Keratinocyte (primary cell): ENCODE data around the gene ADGRD1. TPM values are rescaled to one million over a fixed set of nuclear protein-coding genes. Genes with fewer than 3 reads are reported as not detected.

Experiments used
- DNase-seq: peaks from one replicate; pipeline ENCODE4 v3.0.0-alpha.2; 2011; ENCODE audit warnings: low read depth, missing footprints, low spot score
- FAIRE-seq: peaks from 2 replicates; lab custom pipeline; 2011; peaks lifted over from hg19 to GRCh38; lab: Jason Lieb, UNC
- H2AFZ ChIP-seq: 2 replicates; pipeline ENCODE4 v1.6.0; 2012; ENCODE audit warnings: low read length, control low read depth, inconsistent platforms; ENCODE audit not compliant: control insufficient read depth
- H3K27ac ChIP-seq: 2 replicates; pipeline ENCODE4 v1.5.1; 2011; ENCODE audit warnings: low read length; ENCODE audit not compliant: control insufficient read depth, insufficient read depth
- H3K27me3 ChIP-seq: 3 replicates; pipeline ENCODE4 v1.6.0; 2011; ENCODE audit warnings: low read length; ENCODE audit not compliant: control insufficient read depth, insufficient read depth; ENCODE audit errors: extremely low read depth
- H3K36me3 ChIP-seq, 2 experiments: 2 replicates in 1 of 2; 3 replicates in 1 of 2; pipeline ENCODE4 v1.5.1; 2011; ENCODE audit warnings: low read length in 2 of 2, mild to moderate bottlenecking in 1 of 2; ENCODE audit not compliant: control insufficient read depth in 2 of 2, insufficient read depth in 2 of 2; ENCODE audit errors: extremely low read depth in 1 of 2
- H3K4me1 ChIP-seq: 3 replicates; pipeline ENCODE4 v1.5.1; 2011; ENCODE audit warnings: low read length; ENCODE audit not compliant: control insufficient read depth, insufficient read depth; ENCODE audit errors: extremely low read depth
- H3K4me2 ChIP-seq: 3 replicates; pipeline ENCODE4 v1.6.0; 2011; ENCODE audit warnings: low read depth, low read length; ENCODE audit not compliant: control insufficient read depth, insufficient read depth; ENCODE audit errors: extremely low read depth
- H3K4me3 ChIP-seq, 3 experiments: fragments of 200-600 bp in 1 of 3; sonication (generic) in 1 of 3; 2 replicates in 2 of 3; 3 replicates in 1 of 3; pipeline ENCODE4 v1.5.1; 2011 to 2016; ENCODE audit warnings: low read length in 3 of 3, mild to moderate bottlenecking in 3 of 3, control low read depth in 2 of 3, inconsistent platforms in 1 of 3, low read depth in 1 of 3, mixed read lengths in 1 of 3, mixed run types in 1 of 3, moderate library complexity in 1 of 3; ENCODE audit not compliant: control insufficient read depth in 2 of 3, insufficient read depth in 2 of 3; ENCODE audit errors: extremely low read depth in 1 of 3
- H3K79me2 ChIP-seq: 2 replicates; pipeline ENCODE4 v1.6.0; 2012; ENCODE audit warnings: low read length; ENCODE audit not compliant: control insufficient read depth, insufficient read depth
- H3K9ac ChIP-seq: 3 replicates; pipeline ENCODE4 v1.6.0; 2011; ENCODE audit warnings: low read length; ENCODE audit not compliant: control insufficient read depth, insufficient read depth; ENCODE audit errors: extremely low read depth
- H3K9me1 ChIP-seq: 3 replicates; pipeline ENCODE4 v1.6.0; 2011; ENCODE audit warnings: low read length; ENCODE audit not compliant: control insufficient read depth, insufficient read depth; ENCODE audit errors: extremely low read depth
- H3K9me3 ChIP-seq: 2 replicates; pipeline ENCODE4 v1.5.1; 2012; ENCODE audit warnings: low read depth, low read length; ENCODE audit not compliant: control insufficient read depth
- H4K20me1 ChIP-seq: 3 replicates; pipeline ENCODE4 v1.6.0; 2011; ENCODE audit warnings: low read length; ENCODE audit not compliant: control insufficient read depth, insufficient read depth; ENCODE audit errors: extremely low read depth
- EZH2 ChIP-seq: IDR thresholded peaks from one replicate; pipeline ENCODE4 v1.6.1; 2012; ENCODE audit warnings: inconsistent platforms, mild to moderate bottlenecking, low read length, moderate library complexity
- dilution Hi-C: fragments of 300-500 bp; cut with MboI; formaldehyde crosslinking; loops from one replicate; pipeline ENCODE4 v1.7.0; 2020; ENCODE audit warnings: low sequenced_read_pairs; ENCODE audit not compliant: extremely low pct_ligation_motif_present
- polyA plus RNA-seq, 5 experiments: library from polyadenylated mRNA; depleted of rRNA in 3 of 5; stranded (reverse) in 3 of 5; stranded (forward) in 1 of 5; unstranded in 1 of 5; fragments of >200 nt; gene quantifications; 1 replicate in 1 of 5; 2 replicates in 3 of 5; 3 replicates in 1 of 5; pipeline versions ENCODE4 v1.2.1 to v1.2.3, GENCODE V29; 2011 to 2012; ENCODE audit warnings: missing spikeins in 2 of 5, low read depth in 1 of 5, low replicate concordance in 1 of 5
- TF ChIP-seq, protein P1 (sequence below), 3 experiments: IDR thresholded peaks in 1 of 3; conservative IDR thresholded peaks in 1 of 3; optimal IDR thresholded peaks in 1 of 3; 2 replicates in 2 of 3; 3 replicates in 1 of 3; pipeline versions ENCODE3 to v1.5.1; 2011; ENCODE audit warnings: low read length in 3 of 3, mild to moderate bottlenecking in 3 of 3, moderate library complexity in 2 of 3, control low read depth in 1 of 3, inconsistent platforms in 1 of 3; ENCODE audit not compliant: insufficient read depth in 2 of 3; ENCODE audit errors: extremely low read depth in 1 of 3

The ADGRD1 gene
- polyA plus RNA-seq, 1 donor (not counting 4 experiments of a cell fraction or from before 2014, with no cell fraction given) = not detected

DNA sequence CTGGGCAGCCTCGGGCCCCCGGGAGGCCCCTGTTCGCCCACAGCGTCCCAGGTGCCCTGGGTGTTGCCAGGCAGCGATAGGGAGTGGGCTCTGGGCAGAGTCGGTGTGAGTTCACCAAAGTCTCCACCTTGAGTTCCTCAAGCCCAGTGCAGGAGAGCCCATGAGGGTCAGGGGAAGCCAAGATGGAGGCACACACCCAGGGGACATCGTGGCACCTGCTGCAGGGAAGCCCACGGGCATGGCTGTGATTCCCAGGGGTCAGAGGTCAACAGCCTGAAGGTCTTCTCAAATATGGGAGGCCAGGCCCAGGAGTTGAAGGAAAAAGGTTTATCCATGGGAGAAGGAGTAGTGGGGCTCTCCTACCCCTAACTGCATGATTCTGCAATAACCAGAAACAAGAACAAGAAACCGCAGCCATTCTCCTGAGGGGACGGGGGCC is 148.8 kb downstream of the ADGRD1 start:
- no peak for FAIRE-seq
- H3K9ac ChIP-seq = no peak overlapping the region
- H3K27ac ChIP-seq = no peak overlapping the region
- H3K4me3 ChIP-seq = no peak overlapping the region
- no peaks in the 10 kb centered on the region for H3K36me3 ChIP-seq
- dilution Hi-C loops = no loop called here
- no peaks in the 10 kb centered on the region for H4K20me1 ChIP-seq
- H3K9me1 ChIP-seq = no peaks in the 10 kb centered on the region
- H2AFZ ChIP-seq = no peak overlapping the region
- H3K4me1 ChIP-seq = no peaks in the 10 kb centered on the region
- H3K4me2 ChIP-seq = no peak overlapping the region
- no peaks in the 10 kb centered on the region for H3K27me3 ChIP-seq
- DNase-seq = no peak
- TF ChIP-seq EZH2 = no peak
- TF ChIP-seq, protein P1, sequence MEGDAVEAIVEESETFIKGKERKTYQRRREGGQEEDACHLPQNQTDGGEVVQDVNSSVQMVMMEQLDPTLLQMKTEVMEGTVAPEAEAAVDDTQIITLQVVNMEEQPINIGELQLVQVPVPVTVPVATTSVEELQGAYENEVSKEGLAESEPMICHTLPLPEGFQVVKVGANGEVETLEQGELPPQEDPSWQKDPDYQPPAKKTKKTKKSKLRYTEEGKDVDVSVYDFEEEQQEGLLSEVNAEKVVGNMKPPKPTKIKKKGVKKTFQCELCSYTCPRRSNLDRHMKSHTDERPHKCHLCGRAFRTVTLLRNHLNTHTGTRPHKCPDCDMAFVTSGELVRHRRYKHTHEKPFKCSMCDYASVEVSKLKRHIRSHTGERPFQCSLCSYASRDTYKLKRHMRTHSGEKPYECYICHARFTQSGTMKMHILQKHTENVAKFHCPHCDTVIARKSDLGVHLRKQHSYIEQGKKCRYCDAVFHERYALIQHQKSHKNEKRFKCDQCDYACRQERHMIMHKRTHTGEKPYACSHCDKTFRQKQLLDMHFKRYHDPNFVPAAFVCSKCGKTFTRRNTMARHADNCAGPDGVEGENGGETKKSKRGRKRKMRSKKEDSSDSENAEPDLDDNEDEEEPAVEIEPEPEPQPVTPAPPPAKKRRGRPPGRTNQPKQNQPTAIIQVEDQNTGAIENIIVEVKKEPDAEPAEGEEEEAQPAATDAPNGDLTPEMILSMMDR (optimal IDR thresholded peaks at IDR 0.05 in 1 of 3, IDR thresholded peaks at IDR 0.05 in 1 of 3, conservative IDR thresholded peaks at IDR 0.05 in 1 of 3; ENCODE audit: extremely low read depth in 1 of 3, insufficient read depth in 2 of 3, low read length in 3 of 3) = no peak
- H3K9me3 ChIP-seq = no peaks in the 10 kb centered on the region
- H3K79me2 ChIP-seq = no peaks in the 10 kb centered on the region

DNA sequence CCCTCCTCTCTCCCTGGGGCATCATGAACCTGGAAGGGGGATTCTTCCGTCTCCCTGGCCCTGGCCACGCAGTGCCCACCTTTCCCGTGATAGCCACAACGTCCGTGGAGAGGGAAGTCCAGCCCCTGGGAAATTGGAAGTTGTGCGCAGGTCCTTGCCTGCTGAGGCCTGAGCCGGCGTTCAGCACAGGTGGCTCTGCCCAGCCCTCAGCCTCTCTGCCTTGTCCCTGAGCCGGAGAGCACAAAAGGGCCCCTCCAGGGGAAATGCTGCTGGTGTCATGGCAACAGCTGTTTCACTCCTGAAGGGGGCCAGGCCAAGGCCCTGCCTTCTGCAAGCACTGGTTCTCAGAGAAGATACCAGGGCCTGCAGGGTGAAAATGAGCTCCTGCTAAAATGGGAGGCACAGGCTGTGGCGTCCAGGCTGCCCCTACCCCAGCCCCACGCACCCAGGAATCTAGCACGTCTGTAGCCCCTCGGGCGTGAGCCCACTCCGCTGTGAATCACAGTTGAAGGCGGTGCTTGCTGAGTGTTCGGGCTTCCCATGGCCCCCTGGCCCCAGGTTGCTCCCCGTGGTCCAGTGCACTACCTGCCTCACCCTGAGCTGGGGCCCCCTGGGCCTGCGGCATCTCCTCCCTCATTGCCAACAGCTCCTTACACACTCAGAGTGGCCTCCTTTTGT is 149.4 kb downstream of the ADGRD1 start:
- DNase-seq = no peak
- no peak for FAIRE-seq
- H3K9me3 ChIP-seq = no peaks in the 10 kb centered on the region
- no peaks in the 10 kb centered on the region for H3K27me3 ChIP-seq
- no peaks in the 10 kb centered on the region for H4K20me1 ChIP-seq
- no peak overlapping the region for H3K27ac ChIP-seq
- no peak overlapping the region for H3K9ac ChIP-seq
- TF ChIP-seq, protein P1 (optimal IDR thresholded peaks at IDR 0.05 in 1 of 3, IDR thresholded peaks at IDR 0.05 in 1 of 3, conservative IDR thresholded peaks at IDR 0.05 in 1 of 3; ENCODE audit: extremely low read depth in 1 of 3, insufficient read depth in 2 of 3, low read length in 3 of 3) = no peak
- TF ChIP-seq EZH2 = no peak
- no peak overlapping the region for H3K4me3 ChIP-seq
- no peak overlapping the region for H2AFZ ChIP-seq
- no peaks in the 10 kb centered on the region for H3K4me1 ChIP-seq
- no peaks in the 10 kb centered on the region for H3K36me3 ChIP-seq
- H3K9me1 ChIP-seq = no peaks in the 10 kb centered on the region
- dilution Hi-C loops = no loop called here
- no peak overlapping the region for H3K4me2 ChIP-seq
- H3K79me2 ChIP-seq = no peaks in the 10 kb centered on the region
